Measurements from ENCODE around the gene SCAMP2.
A peak's percentile ranks its signal among the peaks of the same experiment; 100 is the strongest.

SCAMP2 gene

DNA sequence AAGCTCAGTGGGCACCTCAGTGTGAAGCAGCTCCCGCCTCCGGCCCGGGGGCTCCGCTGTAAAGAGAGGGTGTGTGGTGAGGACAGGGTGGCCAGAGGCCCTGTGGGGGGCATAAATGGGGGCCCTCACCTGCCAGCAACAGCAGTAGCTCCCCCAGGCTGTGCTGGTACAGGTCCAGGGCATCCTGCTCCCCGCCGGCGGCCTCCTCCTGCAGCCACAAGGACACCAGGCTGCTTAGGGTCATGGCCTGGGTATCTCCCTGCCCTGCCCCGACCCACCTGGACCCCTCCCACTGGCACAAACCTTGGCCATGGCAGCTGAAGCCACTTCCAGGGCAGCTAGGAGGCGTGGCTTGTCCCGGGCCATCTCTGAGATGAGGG lies 35.0 kb downstream of the SCAMP2 start:
- in situ Hi-C loops (cut with MboI; ENCODE audit: low sequenced_read_pairs, unreplicated experiment) = no loop called here
- TF ChIP-seq, protein P1, sequence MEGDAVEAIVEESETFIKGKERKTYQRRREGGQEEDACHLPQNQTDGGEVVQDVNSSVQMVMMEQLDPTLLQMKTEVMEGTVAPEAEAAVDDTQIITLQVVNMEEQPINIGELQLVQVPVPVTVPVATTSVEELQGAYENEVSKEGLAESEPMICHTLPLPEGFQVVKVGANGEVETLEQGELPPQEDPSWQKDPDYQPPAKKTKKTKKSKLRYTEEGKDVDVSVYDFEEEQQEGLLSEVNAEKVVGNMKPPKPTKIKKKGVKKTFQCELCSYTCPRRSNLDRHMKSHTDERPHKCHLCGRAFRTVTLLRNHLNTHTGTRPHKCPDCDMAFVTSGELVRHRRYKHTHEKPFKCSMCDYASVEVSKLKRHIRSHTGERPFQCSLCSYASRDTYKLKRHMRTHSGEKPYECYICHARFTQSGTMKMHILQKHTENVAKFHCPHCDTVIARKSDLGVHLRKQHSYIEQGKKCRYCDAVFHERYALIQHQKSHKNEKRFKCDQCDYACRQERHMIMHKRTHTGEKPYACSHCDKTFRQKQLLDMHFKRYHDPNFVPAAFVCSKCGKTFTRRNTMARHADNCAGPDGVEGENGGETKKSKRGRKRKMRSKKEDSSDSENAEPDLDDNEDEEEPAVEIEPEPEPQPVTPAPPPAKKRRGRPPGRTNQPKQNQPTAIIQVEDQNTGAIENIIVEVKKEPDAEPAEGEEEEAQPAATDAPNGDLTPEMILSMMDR (IDR thresholded peaks at IDR 0.05; ENCODE audit: borderline replicate concordance, control extremely low read depth, extremely low read depth, insufficient read depth, missing control alignments) = no peak

DNA sequence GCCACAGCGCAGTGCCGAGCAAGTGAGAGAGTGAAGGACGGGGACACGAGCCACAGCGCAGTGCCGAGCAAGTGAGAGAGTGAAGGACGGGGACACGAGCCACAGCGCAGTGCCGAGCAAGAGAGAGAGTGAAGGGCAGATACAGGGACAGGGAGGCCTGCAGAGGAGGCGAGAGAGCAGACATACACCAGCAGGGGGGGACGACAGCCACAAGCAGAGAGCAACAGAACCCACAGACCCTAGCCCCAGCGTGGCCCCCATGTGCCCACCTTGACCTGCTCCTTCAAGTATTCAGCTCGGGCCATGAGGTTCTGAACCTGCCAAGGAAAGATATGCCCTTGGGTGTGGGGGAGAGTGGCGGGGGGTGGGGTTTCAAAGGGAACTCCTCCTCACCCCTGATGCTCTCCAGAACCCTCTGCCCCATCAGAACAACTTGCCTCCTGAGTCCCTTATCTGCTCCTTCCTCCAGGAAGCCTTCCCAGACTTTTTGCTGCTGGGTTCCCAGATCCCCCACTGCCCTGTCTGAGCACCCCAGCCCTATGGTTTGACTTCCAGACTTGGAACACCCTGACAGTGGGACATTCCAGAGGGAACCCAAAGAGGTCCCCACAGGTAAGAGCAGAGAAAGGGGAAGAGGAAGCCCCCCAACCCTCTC lies 35.6 kb downstream of the SCAMP2 start:
- no peak for DNase-seq (ENCODE audit: low spot score)
- in situ Hi-C loops (cut with MboI; ENCODE audit: low sequenced_read_pairs, unreplicated experiment) = no loop called here

More for the DNA sequence above, 35.0 kb downstream of the SCAMP2 start:
- DNase-seq (ENCODE audit: low spot score) = no peak

DNA sequence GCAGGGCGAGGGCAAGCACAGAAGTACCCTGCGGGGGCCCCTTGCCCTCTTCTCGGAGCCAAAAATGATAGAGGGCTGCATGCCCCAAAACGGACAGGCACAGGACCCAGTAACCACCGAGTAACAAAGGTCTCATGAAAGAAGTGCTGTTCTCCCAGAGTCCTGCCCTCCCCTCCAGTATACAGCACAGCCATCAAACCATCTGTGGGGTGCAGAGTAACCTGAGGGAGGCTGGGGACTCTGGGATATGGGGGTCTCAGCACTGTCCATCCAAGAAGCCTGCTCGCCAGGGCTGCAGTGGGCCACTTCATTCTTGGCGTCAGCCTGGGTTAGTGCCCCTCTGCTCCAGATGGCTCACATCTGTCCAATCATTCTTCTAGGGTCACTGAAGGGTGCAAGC lies 36.3 kb downstream of the SCAMP2 start:
- in situ Hi-C loops (cut with MboI; ENCODE audit: low sequenced_read_pairs, unreplicated experiment) = no loop called here
- TF ChIP-seq, protein P1 (IDR thresholded peaks at IDR 0.05; ENCODE audit: borderline replicate concordance, control extremely low read depth, extremely low read depth, insufficient read depth, missing control alignments) = no peak
- DNase-seq (ENCODE audit: low spot score) = no peak

More for the DNA sequence above, 35.6 kb downstream of the SCAMP2 start:
- TF ChIP-seq, protein P1 (IDR thresholded peaks at IDR 0.05; ENCODE audit: borderline replicate concordance, control extremely low read depth, extremely low read depth, insufficient read depth, missing control alignments) = no peak

DNA sequence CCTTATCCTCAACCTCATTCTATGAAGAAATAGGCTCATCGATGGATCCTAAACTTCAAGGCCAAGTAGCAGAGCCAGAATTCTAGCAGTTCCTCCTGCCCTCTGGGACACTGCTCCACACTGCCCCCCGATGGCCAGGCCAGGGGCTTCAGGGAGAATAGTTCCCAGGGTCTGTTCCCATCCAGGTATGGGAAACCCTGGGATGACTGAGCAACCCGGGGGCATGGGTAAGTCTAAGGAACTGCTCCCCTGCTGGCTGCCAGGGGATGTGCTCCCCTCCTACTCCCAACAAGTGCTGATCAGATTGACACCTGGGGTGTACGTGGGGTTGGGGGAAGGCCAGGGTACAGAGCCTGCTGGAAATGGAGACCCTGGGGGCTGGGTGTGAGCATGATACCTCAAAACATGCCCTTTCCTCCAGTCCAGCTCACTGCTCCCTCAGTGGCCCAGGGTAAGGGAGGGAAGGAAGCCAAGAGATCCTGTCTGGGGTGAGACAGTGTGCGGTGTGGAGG lies 37.8 kb downstream of the SCAMP2 start:
- peak; percentile 80 for DNase-seq (ENCODE audit: low spot score)
- in situ Hi-C loops (cut with MboI; ENCODE audit: low sequenced_read_pairs, unreplicated experiment) = no loop called here
- TF ChIP-seq, protein P1 (IDR thresholded peaks at IDR 0.05; ENCODE audit: borderline replicate concordance, control extremely low read depth, extremely low read depth, insufficient read depth, missing control alignments) = peak; percentile 68

DNA sequence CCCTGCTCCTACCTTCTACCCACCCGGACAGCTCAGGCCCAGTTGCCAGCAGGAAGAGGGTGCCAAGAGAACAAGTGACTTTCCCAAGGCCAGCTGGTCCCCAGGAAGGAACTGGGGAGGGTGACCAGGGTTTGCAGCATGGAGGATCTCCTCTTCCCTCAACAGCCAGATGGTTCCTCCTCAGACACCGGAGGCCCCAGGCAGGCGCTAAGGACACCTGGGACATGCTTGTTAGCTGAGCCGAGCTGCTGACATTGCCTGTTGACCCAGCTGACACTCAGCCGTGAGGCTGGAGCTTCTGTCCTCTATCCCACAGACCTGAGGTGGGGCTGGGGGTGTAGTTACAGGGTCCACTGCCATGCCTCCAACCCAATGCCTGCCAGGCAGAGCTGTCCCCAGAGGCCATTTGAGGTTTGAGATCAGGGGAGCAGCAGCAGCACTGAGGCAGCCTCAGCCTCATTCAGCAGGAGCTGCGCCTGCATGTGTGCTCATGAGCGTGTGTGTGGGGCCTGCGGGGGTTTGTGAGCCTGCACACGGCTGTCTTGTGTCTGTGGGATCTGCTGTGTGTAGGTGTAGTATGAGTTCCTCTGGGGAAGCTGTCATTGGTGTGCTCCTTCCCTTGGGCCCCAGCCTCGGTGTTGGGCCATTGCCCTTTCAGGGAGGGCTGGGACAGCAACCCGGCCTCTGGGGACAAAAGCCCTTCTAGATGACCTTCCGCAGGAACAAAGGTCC lies 39.6 kb downstream of the SCAMP2 start:
- in situ Hi-C loops (cut with MboI; ENCODE audit: low sequenced_read_pairs, unreplicated experiment) = no loop called here
- DNase-seq (ENCODE audit: low spot score) = no peak

DNA sequence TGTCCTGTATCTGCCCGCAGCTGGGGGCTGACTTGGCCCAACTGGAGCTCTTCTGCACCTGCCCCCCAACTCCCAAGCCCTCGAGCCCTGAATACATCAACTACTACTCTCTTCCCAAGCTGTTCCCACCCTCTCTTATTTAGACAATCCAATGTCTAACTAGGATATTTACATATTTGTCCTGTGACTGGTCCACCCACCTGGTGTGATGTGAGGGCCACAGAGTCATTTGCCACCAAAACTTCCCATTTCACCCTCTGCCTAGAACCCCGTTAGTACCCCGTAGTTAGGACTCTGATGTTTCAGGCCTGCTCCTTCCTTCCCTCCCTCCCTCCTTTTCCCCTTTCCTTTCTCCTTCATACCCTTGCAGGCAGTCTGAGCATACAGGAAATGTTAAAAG lies 40.3 kb downstream of the SCAMP2 start:
- in situ Hi-C loops (cut with MboI; ENCODE audit: low sequenced_read_pairs, unreplicated experiment) = no loop called here
- no peak for DNase-seq (ENCODE audit: low spot score)
- TF ChIP-seq, protein P1 (IDR thresholded peaks at IDR 0.05; ENCODE audit: borderline replicate concordance, control extremely low read depth, extremely low read depth, insufficient read depth, missing control alignments) = no peak

More for the DNA sequence above, 39.6 kb downstream of the SCAMP2 start:
- TF ChIP-seq, protein P1 (IDR thresholded peaks at IDR 0.05; ENCODE audit: borderline replicate concordance, control extremely low read depth, extremely low read depth, insufficient read depth, missing control alignments) = no peak

All from GM13976 (cell line).